GM12878 (cell line): ENCODE data around the gene CYB5A.

Source experiments
- BACH1 ChIP-seq: fragments of 450-650 bp; IDR thresholded peaks from 2 replicates; pipeline ENCODE4 v1.6.1; 2017; ENCODE audit warnings: mild to moderate bottlenecking, borderline replicate concordance
- CREB1 ChIP-seq: IDR thresholded peaks from 2 replicates; pipeline ENCODE4 v1.6.1; 2012; ENCODE audit warnings: low read depth, mild to moderate bottlenecking, inconsistent platforms
- GABPA ChIP-seq: IDR thresholded peaks from 2 replicates; pipeline ENCODE4 v1.6.1; 2014; ENCODE audit warnings: antibody characterized with exemption, low read depth, mild to moderate bottlenecking, inconsistent platforms
- IKZF1 ChIP-seq: fragments of 450-650 bp; conservative IDR thresholded peaks from 2 replicates; pipeline ENCODE4 v1.6.1; 2017; ENCODE audit warnings: antibody characterized with exemption, mild to moderate bottlenecking
- POLR2A ChIP-seq: IDR thresholded peaks from 2 replicates; pipeline ENCODE4 v1.6.1; 2011; ENCODE audit warnings: low read depth, mild to moderate bottlenecking, low read length
- SIX5 ChIP-seq: IDR thresholded peaks from 2 replicates; pipeline ENCODE4 v1.6.1; 2011; ENCODE audit warnings: mild to moderate bottlenecking, low read depth, low read length, moderate library complexity; ENCODE audit not compliant: severe bottlenecking
- STAT1 ChIP-seq: fragments of 450-650 bp; conservative IDR thresholded peaks from 2 replicates; pipeline ENCODE4 v1.6.1; 2014; ENCODE audit warnings: antibody characterized with exemption, mild to moderate bottlenecking
- ZNF274 ChIP-seq: IDR thresholded peaks from one replicate; pipeline ENCODE4 v1.8.0; 2011; ENCODE audit not compliant: insufficient read length, insufficient read depth
- TF ChIP-seq, protein P1 (sequence below), 3 experiments: IDR thresholded peaks in 2 of 3; conservative IDR thresholded peaks in 1 of 3; 2 replicates each; pipeline ENCODE4 v1.5.1; 2011; ENCODE audit warnings: low read depth in 3 of 3, low read length in 3 of 3, mild to moderate bottlenecking in 3 of 3, control low read depth in 2 of 3, moderate library complexity in 2 of 3, inconsistent platforms in 1 of 3, mixed read lengths in 1 of 3; ENCODE audit not compliant: control insufficient read depth in 2 of 3, insufficient read depth in 1 of 3; ENCODE audit errors: extremely low read depth in 1 of 3
- TF ChIP-seq, protein P2 (sequence below): fragments of 450-650 bp; IDR thresholded peaks from 2 replicates; pipeline ENCODE4 v1.6.1; 2014; ENCODE audit warnings: mild to moderate bottlenecking
- TF ChIP-seq, protein P3 (sequence below): IDR thresholded peaks from 2 replicates; pipeline ENCODE4 v1.6.1; 2011; ENCODE audit warnings: mild to moderate bottlenecking, low read depth, low read length, moderate library complexity; ENCODE audit not compliant: insufficient replicate concordance
- TF ChIP-seq, protein P4 (sequence below): IDR thresholded peaks from 2 replicates; pipeline ENCODE4 v1.6.1; 2012; ENCODE audit warnings: mild to moderate bottlenecking, low read depth, low read length

DNA sequence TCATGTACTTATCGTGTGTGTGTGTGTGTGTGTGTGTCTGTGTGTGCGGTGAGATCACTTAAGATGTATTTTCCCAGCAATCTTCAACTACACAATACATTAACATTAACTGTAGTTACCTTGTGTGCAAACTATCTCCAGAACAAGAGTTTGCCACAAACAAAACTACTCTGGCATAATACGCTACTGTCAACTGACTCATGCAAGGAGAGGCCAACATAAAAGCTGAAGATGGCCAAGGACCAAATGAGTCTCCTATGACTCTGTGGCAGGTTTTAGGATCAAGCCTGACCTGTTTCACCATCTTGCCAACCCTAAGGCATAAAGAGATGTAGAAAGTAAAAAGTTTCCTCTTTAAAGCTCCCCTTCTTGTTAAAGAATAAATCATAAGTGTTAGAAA is 20.1 kb downstream of the CYB5A start:
- TF ChIP-seq, protein P1, sequence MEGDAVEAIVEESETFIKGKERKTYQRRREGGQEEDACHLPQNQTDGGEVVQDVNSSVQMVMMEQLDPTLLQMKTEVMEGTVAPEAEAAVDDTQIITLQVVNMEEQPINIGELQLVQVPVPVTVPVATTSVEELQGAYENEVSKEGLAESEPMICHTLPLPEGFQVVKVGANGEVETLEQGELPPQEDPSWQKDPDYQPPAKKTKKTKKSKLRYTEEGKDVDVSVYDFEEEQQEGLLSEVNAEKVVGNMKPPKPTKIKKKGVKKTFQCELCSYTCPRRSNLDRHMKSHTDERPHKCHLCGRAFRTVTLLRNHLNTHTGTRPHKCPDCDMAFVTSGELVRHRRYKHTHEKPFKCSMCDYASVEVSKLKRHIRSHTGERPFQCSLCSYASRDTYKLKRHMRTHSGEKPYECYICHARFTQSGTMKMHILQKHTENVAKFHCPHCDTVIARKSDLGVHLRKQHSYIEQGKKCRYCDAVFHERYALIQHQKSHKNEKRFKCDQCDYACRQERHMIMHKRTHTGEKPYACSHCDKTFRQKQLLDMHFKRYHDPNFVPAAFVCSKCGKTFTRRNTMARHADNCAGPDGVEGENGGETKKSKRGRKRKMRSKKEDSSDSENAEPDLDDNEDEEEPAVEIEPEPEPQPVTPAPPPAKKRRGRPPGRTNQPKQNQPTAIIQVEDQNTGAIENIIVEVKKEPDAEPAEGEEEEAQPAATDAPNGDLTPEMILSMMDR (IDR thresholded peaks at IDR 0.05 in 2 of 3, conservative IDR thresholded peaks at IDR 0.05 in 1 of 3; ENCODE audit: control insufficient read depth in 2 of 3, extremely low read depth in 1 of 3, insufficient read depth in 1 of 3, low read depth in 3 of 3, low read length in 3 of 3), result no peak
- TF ChIP-seq POLR2A, result no peak
- no peak for TF ChIP-seq CREB1
- TF ChIP-seq GABPA, result no peak
- TF ChIP-seq, protein P2, sequence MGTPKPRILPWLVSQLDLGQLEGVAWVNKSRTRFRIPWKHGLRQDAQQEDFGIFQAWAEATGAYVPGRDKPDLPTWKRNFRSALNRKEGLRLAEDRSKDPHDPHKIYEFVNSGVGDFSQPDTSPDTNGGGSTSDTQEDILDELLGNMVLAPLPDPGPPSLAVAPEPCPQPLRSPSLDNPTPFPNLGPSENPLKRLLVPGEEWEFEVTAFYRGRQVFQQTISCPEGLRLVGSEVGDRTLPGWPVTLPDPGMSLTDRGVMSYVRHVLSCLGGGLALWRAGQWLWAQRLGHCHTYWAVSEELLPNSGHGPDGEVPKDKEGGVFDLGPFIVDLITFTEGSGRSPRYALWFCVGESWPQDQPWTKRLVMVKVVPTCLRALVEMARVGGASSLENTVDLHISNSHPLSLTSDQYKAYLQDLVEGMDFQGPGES, result no peak
- TF ChIP-seq, protein P3, sequence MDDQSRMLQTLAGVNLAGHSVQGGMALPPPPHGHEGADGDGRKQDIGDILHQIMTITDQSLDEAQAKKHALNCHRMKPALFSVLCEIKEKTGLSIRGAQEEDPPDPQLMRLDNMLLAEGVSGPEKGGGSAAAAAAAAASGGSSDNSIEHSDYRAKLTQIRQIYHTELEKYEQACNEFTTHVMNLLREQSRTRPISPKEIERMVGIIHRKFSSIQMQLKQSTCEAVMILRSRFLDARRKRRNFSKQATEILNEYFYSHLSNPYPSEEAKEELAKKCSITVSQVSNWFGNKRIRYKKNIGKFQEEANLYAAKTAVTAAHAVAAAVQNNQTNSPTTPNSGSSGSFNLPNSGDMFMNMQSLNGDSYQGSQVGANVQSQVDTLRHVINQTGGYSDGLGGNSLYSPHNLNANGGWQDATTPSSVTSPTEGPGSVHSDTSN, result no peak
- no peak for TF ChIP-seq STAT1
- TF ChIP-seq IKZF1, result no peak
- TF ChIP-seq, protein P4, sequence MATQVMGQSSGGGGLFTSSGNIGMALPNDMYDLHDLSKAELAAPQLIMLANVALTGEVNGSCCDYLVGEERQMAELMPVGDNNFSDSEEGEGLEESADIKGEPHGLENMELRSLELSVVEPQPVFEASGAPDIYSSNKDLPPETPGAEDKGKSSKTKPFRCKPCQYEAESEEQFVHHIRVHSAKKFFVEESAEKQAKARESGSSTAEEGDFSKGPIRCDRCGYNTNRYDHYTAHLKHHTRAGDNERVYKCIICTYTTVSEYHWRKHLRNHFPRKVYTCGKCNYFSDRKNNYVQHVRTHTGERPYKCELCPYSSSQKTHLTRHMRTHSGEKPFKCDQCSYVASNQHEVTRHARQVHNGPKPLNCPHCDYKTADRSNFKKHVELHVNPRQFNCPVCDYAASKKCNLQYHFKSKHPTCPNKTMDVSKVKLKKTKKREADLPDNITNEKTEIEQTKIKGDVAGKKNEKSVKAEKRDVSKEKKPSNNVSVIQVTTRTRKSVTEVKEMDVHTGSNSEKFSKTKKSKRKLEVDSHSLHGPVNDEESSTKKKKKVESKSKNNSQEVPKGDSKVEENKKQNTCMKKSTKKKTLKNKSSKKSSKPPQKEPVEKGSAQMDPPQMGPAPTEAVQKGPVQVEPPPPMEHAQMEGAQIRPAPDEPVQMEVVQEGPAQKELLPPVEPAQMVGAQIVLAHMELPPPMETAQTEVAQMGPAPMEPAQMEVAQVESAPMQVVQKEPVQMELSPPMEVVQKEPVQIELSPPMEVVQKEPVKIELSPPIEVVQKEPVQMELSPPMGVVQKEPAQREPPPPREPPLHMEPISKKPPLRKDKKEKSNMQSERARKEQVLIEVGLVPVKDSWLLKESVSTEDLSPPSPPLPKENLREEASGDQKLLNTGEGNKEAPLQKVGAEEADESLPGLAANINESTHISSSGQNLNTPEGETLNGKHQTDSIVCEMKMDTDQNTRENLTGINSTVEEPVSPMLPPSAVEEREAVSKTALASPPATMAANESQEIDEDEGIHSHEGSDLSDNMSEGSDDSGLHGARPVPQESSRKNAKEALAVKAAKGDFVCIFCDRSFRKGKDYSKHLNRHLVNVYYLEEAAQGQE, result no peak
- TF ChIP-seq ZNF274, result no peak
- TF ChIP-seq BACH1, result no peak
- no peak for TF ChIP-seq SIX5
